ENCODE measurements around the gene ALOXE3. TPM values are rescaled to one million over a fixed set of nuclear protein-coding genes. Genes with fewer than 3 reads are reported as not detected.

Gene ALOXE3
- total and polyA plus RNA-seq, 2 experiments from 2014 or later = 0.10 to 0.27 TPM

DNA sequence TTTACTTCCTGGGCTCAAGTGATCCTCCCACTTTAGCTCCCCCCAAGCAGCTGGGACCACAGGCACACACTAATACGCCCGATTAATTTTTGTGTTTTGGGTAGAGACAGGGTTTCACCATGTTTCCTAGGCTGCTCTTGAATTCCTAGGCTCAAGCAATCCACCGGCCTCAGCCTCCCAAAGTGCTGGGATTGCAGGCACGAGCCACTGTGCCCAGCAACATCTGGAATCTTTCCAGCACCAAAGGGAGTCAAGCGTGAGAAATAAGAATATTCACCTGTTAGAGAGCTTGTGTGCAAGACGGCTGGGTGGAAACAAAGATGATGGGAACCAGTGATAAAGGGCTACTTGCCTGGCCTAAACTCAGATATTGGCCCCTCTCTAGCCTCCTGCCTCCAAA lies 16.6 kb downstream of the ALOXE3 start (continued):
- TF ChIP-seq, protein P1, sequence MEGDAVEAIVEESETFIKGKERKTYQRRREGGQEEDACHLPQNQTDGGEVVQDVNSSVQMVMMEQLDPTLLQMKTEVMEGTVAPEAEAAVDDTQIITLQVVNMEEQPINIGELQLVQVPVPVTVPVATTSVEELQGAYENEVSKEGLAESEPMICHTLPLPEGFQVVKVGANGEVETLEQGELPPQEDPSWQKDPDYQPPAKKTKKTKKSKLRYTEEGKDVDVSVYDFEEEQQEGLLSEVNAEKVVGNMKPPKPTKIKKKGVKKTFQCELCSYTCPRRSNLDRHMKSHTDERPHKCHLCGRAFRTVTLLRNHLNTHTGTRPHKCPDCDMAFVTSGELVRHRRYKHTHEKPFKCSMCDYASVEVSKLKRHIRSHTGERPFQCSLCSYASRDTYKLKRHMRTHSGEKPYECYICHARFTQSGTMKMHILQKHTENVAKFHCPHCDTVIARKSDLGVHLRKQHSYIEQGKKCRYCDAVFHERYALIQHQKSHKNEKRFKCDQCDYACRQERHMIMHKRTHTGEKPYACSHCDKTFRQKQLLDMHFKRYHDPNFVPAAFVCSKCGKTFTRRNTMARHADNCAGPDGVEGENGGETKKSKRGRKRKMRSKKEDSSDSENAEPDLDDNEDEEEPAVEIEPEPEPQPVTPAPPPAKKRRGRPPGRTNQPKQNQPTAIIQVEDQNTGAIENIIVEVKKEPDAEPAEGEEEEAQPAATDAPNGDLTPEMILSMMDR (conservative IDR thresholded peaks at IDR 0.05; ENCODE audit: low read depth in 2 of 2) = no peak
- TF ChIP-seq EZH2phosphoT487 (IDR thresholded peaks at IDR 0.05; ENCODE audit: unreplicated experiment) = no peak
- TF ChIP-seq, protein P2, sequence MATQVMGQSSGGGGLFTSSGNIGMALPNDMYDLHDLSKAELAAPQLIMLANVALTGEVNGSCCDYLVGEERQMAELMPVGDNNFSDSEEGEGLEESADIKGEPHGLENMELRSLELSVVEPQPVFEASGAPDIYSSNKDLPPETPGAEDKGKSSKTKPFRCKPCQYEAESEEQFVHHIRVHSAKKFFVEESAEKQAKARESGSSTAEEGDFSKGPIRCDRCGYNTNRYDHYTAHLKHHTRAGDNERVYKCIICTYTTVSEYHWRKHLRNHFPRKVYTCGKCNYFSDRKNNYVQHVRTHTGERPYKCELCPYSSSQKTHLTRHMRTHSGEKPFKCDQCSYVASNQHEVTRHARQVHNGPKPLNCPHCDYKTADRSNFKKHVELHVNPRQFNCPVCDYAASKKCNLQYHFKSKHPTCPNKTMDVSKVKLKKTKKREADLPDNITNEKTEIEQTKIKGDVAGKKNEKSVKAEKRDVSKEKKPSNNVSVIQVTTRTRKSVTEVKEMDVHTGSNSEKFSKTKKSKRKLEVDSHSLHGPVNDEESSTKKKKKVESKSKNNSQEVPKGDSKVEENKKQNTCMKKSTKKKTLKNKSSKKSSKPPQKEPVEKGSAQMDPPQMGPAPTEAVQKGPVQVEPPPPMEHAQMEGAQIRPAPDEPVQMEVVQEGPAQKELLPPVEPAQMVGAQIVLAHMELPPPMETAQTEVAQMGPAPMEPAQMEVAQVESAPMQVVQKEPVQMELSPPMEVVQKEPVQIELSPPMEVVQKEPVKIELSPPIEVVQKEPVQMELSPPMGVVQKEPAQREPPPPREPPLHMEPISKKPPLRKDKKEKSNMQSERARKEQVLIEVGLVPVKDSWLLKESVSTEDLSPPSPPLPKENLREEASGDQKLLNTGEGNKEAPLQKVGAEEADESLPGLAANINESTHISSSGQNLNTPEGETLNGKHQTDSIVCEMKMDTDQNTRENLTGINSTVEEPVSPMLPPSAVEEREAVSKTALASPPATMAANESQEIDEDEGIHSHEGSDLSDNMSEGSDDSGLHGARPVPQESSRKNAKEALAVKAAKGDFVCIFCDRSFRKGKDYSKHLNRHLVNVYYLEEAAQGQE (IDR thresholded peaks at IDR 0.05; ENCODE audit: unreplicated experiment) = no peak
- TF ChIP-seq ZNF114 (CRISPR knock-in tag; IDR thresholded peaks at IDR 0.05) = no peak

DNA sequence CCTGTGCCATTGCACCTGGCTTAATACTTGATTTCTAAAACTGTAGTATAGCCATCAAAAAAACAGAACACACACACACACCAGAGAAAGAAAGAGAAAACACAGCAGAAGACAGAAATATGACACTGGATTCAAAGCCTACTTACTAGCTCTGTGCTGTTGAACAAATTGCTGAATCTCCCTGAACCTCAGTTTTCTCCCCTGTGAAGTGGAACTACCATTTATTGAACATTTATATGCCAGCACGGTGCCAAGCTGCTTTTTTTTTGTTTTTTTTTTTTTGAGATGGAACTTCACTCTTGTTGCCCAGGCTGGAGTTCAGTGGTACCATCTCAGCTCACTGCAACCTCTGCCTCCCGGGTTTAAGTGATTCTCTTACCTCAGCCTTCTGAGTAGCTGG lies 17.6 kb downstream of the ALOXE3 start:
- ATAC-seq (no peak), DNase-seq (ENCODE audit: low spot score) (no peak)
- H3K79me2 ChIP-seq (replicated peaks; ENCODE audit: insufficient read depth) = no peaks in the 10 kb centered on the region
- TF ChIP-seq, protein P1 (conservative IDR thresholded peaks at IDR 0.05; ENCODE audit: low read depth in 2 of 2) = no peak
- TF ChIP-seq NANOG (IDR thresholded peaks at IDR 0.05; ENCODE audit: borderline replicate concordance) (no peak), JUNB (IDR thresholded peaks at IDR 0.05; ENCODE audit: unreplicated experiment) (no peak), STAT1 (IDR thresholded peaks at IDR 0.05; ENCODE audit: unreplicated experiment) (no peak), ZNF114 (CRISPR knock-in tag; IDR thresholded peaks at IDR 0.05) (no peak), CREB1 (CRISPR knock-in tag; IDR thresholded peaks at IDR 0.05; ENCODE audit: low read depth) (no peak)
- TF ChIP-seq, protein P3, sequence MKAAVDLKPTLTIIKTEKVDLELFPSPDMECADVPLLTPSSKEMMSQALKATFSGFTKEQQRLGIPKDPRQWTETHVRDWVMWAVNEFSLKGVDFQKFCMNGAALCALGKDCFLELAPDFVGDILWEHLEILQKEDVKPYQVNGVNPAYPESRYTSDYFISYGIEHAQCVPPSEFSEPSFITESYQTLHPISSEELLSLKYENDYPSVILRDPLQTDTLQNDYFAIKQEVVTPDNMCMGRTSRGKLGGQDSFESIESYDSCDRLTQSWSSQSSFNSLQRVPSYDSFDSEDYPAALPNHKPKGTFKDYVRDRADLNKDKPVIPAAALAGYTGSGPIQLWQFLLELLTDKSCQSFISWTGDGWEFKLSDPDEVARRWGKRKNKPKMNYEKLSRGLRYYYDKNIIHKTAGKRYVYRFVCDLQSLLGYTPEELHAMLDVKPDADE (IDR thresholded peaks at IDR 0.05) = no peak
- no peak overlapping the region for H3K27ac ChIP-seq (ENCODE audit: low read depth)
- no peak overlapping the region for H2AFZ ChIP-seq
- no peak overlapping the region for H3K4me3 ChIP-seq
- no peak overlapping the region for H3K4me3 Mint-ChIP-seq
- no peaks in the 10 kb centered on the region for H3K36me3 ChIP-seq (ENCODE audit: insufficient read depth)
- H3K9me3 Mint-ChIP-seq = no peaks in the 10 kb centered on the region
- no peaks in the 10 kb centered on the region for H3F3A ChIP-seq (replicated peaks; ENCODE audit: low read depth)
- H3K27me3 ChIP-seq (ENCODE audit: insufficient read depth) = no peaks in the 10 kb centered on the region
- H3K9me2 ChIP-seq (ENCODE audit: insufficient read depth) = no peaks in the 10 kb centered on the region; the same call in 1 of the 2 replicates
- no peak overlapping the region for H3K27ac Mint-ChIP-seq
- H3K36me3 Mint-ChIP-seq (ENCODE audit: low read depth) = no peaks in the 10 kb centered on the region
- H3K4me1 ChIP-seq (ENCODE audit: insufficient read depth) = no peaks in the 10 kb centered on the region
- H3K4me1 Mint-ChIP-seq = peaks cover 4% of the 10 kb centered on the region; the same call in 2 of the 3 replicates
- H3K27me3 Mint-ChIP-seq (ENCODE audit: insufficient read depth, low read depth, poor library complexity) = peaks cover 6% of the 10 kb centered on the region
- no peaks in the 10 kb centered on the region for H4K20me1 ChIP-seq (replicated peaks; ENCODE audit: insufficient read depth)
- no peak overlapping the region for H3K4me2 ChIP-seq

All from GM23338 (cell line).